ENCODE data around the gene FCSK. TPM values are rescaled to one million over a fixed set of nuclear protein-coding genes. Genes with fewer than 3 reads are reported as not detected.

FCSK gene
- total RNA-seq, 1 experiment from 2014 or later: 9.2 TPM

DNA sequence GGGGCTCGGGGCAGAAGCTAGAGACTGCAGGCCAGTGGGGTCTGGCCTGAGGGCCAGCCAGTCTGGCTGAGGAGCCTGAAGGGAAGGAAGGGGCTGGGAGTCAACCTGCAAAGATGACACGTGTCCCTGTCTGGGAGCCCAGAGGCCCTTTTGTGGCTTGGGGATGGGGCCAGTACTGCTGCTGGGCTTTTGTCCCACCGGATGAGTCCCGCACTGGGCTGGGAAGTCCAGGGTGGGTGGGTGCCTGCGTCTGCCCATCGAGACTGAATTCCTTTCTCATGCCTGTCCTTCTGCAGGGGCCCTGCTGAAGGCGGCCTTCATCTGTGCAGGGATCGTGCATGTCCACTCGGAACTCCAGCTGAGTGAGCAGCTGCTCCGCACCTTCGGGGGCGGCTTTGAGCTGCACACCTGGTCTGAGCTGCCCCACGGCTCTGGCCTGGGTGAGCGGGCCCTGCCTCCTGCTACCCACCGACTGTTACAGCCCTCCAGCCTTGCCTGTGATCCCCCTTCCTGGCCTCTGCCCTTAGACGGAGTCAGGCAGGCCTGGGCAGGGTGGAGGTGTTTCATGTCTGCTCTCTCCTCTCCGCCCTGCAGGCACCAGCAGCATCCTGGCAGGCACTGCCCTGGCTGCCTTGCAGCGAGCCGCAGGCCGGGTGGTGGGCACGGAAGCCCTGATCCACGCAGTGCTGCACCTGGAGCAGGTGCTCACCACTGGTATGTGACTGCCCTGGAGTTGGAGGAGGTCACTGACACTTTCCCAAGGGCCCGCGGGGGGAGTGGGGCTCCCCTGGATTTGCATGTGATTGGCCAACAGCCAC, 20.9 kb downstream of the FCSK start:
- DNase-seq (ENCODE audit: extremely low read depth, low read depth): no peak

DNA sequence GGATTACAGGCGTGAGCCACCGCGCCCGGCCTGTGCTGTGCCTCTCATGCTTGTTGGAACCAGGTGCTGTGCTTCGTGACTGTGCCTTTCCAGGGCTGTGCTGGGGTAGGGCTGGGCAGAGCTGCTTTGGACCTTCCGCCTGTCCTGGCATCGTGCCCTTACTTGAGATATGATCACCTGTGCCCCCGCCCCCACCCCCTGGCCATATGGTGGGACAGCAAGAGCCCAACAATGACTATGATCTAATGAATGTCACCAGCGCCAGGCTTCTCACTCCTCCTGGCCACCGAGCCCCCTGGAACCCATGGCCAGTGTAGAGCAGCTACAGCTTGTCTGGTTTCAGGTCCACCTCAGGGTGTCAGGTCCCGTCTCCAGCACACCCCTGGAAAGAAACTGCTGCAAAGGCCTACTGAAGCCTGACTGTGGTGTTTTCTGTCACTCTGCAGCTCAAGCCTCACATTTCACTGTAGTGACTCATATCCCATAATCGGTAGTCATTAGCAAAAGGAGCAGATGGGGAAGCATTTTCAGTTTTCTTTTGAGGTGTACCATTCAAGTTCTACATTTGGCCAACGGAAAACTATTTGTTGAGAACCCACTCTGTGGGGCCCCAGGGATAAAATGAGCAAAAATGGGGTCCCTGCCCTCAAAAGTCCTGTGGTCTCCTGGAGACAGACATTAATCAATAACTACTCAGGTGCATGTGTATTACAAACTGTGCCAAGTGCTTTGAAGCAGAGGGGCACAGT, 22.1 kb downstream of the FCSK start:
- no peak for DNase-seq (ENCODE audit: extremely low read depth, low read depth)

DNA sequence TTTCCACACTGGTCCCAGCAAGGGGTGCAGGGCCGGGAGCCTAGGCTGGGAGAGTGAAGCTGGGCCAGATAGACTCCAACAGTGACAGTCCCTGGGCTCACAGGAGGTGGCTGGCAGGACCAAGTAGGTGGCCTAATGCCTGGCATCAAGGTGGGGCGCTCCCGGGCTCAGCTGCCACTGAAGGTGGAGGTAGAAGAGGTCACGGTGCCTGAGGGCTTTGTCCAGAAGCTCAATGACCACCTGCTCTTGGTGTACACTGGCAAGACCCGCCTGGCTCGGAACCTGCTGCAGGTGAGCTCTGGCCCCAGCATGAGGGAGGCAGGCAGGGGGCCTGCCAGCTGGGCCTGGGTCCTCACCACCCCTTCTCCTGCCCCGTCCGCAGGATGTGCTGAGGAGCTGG, 23.8 kb downstream of the FCSK start:
- no peak for DNase-seq (ENCODE audit: extremely low read depth, low read depth)

DNA sequence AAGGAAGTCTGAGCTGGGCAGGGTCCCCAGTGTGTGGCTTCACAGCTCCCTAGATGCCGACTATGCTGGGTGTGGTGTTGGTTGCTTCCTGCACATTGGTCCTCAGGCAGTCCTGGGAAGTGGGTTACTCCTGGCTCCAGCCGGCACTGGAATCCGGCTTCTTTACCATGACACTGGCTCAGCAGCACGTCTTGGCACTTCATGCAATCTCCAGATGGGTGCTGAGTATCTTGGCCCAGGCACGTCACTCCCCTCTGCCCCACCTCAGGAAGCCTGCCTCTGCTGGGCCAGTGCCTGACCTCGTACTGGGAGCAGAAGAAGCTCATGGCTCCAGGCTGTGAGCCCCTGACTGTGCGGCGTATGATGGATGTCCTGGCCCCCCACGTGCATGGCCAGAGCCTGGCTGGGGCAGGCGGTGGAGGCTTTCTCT, 24.5 kb downstream of the FCSK start:
- DNase-seq (ENCODE audit: extremely low read depth, low read depth): no peak

DNA sequence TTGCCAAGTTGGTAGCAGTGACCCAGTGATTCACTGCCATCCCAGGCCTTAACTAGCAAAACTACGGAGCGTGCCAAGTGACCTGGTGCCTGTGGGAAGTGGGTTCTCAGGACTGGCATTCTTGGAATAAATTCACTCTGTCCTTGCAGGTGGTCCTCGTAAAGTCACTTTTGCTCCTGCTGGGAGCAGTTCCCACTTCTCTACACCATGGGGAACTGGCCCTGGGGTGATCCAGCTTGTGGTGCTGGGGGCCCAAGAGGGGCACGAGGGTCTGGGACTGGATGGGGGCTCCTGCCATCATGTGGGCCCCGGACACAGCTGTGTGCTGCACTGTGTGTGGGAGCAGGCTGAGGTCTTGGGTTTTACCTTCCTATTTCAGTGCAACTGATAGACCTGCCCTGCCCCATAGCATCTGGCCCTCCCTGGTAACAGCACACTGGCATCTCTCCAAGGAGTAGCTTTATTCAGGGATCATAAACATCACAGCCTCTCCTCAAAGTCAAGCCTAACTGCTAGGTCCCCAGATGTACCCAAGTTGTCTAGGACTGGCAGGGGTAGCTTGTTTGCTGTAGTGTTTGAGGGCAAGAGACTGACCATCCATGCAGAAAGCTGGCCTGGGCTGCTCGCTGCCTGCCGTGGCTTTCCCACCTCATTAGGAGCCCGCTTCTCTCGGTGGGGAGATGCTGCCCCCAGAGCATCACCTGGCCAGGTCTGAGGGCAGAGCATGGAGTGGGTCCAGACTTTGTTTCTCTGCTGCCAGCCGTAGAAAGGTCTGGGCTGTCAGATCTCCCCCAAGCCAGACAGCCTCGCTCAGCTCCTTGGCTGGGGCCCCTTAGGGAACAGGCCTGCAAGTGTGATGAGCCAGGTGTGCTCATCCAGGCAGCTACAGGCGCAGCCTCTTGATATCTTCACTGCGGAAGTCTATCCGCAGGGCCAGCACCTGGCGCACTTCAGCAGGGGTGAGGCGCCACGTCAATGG, 26.0 kb downstream of the FCSK start:
- no peak for DNase-seq (ENCODE audit: extremely low read depth, low read depth)

DNA sequence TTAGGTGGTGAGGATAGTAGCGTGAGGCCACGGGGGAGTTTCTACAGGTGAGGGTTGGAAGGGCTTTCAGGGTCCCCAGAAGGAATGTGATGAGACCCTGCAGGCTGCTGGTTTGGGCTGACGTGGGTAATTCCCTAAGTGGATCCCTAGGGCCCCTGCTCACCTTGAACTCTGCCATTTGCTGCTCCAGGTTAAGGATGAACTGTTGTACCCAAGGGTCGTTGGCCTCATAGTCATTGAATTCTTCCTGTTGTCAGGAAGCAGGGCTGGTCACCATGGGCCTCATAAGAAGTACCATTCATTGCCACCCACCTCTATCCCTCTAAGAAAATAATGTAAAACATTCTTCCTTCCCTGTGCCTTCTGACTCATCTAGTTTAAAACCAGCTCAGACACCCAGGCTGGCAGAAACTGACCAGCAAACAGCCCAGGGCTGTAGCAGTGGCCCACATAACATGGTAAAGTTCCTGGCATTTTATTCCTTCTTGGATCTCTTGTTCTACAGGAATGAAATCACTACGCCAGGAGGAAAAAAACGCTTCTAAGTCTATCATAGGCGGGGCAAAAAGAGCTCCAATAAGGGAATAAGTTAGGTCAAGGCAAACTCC, 27.6 kb downstream of the FCSK start:
- DNase-seq (ENCODE audit: extremely low read depth, low read depth): no peak

DNA sequence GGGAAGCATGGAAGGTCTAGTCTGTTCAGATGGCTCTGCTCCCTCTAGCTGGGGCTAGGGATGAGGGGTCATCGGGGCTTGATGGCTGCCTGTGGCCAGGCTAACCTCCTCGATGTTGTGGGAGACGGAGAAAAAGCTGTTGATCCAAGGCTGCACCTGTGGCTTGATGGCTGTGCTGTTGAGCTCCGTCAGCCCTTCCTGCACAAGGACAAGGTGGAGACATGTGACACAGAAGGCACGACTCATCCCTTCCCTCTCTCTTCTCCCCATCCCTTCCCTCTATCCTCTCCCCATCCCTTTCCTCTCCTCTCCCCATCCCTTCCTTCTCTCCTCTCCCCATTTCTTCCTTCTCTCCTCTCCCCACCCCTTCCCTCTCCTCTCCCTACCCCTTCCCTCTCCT, 28.2 kb downstream of the FCSK start:
- no peak for DNase-seq (ENCODE audit: extremely low read depth, low read depth)

DNA sequence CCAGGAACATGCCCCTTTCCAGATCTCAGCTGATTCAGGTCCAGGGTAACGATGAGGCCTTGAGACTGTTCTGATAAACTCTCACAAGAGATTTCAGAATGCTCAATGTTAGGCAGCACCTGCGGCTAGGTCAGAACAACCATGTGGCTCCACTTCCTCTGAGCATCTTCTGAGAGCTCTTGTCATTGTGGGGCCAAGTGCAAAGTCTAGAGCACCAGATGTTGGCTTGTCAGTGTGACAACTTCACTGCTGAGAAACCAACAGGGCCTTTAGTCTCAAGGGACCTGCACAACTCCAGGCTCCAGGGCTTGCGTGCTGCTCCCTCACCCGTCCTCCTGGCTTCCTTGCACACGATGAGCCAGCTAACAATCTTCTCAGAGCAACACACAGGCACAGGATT, 29.0 kb downstream of the FCSK start:
- DNase-seq (ENCODE audit: extremely low read depth, low read depth): no peak

DNA sequence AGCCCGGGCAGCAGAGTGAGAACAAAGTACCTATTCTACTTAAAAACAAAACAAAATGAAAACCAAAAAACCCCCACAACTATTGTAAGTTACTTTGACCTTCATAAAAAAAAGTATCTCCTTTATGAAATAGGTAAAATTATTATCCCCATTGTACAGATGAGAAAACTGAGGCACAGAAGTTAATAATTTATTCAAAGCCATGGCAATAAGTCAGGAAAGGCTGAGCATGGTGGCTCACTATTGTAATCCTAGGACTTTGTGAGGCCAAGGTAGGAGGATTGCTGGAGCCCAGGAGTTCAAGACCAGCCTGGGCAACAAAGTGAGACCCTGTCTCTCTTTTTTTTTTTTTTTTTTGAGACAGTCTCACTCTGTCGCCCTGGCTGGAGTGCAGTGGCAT, 30.5 kb downstream of the FCSK start:
- no peak for DNase-seq (ENCODE audit: extremely low read depth, low read depth)

DNA sequence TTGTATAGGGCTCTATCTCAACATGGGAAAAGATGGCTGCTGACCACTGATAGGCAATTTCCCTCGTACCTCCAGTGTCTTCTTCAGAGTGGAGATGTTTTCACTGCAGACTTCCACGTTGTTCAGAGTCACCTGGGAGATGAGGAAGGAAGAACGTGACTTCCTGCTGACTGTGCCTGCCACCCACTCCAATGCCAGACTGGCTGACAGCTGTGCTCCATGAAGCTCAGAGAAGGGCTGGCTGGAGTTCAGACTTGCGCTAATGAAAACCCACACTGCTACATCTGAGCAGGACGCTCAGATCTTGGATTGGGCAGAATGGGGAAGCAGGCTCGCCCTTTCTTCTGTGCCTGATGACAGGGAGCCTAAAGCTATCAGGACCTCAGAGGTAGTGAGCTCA, 35.9 kb downstream of the FCSK start:
- DNase-seq (ENCODE audit: extremely low read depth, low read depth): no peak

DNA sequence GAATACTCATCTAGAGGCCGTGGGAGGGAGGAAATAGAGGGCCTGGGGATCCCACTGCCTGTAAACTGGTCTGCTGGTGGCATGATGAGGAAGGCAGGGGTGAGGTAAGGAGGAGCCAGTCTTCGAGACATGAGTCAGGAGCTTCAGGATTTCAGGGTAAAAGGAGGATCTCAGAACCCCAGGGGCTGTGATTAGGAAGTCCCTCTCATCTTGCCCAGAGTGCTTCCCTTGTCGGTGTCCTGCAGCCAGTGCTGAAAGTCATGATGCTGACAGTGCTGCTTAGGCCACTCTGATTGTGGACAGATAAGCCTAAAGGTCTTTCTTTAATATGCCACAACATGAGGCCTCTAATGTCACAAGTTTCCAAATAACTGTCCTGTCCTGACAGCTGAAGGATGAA, 39.4 kb downstream of the FCSK start:
- DNase-seq (ENCODE audit: extremely low read depth, low read depth): no peak

DNA sequence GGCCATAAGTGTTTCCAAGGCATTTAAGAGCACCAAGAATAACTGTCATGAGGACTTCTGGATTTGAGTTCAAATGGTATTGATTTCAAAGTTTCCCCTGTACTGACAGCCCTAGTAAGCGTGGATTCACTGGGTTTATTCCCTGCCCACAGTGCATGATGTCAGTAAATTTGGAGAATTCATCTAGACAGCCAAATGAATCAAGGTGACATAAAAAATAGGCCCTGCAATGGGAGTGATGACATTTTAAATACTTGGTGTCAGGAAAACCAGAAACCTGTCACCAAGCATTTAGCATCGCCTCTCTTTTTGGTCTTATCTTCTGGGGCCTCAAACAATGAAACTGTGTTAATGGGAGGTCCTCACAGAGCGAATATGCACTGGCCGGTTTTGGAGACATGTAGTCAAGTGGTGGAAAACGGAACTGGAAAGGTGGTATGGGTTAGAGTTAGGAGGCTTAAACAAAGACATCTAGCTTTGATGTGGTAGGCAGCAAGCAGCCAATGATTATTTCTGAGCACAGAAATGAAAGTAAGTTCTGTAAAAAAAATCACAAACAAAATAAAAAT, 39.9 kb downstream of the FCSK start:
- DNase-seq (ENCODE audit: extremely low read depth, low read depth): no peak

DNA sequence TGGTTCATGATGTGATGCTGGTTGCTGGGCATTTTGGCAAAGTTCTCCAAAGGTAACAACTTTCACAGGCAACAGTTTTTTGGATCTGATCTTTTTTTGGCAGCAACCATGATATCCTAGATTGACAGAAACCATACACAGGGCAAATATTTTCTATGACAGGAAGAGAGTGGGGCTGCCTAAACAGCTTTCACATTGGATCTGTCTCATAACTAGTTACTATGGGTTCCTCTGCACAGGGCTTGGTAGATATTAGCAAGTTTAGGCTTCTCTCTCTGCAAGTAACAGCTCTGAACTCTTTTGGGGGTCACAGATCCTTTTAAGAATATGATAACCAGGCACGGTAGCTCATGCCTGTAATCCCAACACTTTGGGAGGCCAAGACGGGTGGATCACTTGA, 40.4 kb downstream of the FCSK start:
- DNase-seq (ENCODE audit: extremely low read depth, low read depth): no peak

DNA sequence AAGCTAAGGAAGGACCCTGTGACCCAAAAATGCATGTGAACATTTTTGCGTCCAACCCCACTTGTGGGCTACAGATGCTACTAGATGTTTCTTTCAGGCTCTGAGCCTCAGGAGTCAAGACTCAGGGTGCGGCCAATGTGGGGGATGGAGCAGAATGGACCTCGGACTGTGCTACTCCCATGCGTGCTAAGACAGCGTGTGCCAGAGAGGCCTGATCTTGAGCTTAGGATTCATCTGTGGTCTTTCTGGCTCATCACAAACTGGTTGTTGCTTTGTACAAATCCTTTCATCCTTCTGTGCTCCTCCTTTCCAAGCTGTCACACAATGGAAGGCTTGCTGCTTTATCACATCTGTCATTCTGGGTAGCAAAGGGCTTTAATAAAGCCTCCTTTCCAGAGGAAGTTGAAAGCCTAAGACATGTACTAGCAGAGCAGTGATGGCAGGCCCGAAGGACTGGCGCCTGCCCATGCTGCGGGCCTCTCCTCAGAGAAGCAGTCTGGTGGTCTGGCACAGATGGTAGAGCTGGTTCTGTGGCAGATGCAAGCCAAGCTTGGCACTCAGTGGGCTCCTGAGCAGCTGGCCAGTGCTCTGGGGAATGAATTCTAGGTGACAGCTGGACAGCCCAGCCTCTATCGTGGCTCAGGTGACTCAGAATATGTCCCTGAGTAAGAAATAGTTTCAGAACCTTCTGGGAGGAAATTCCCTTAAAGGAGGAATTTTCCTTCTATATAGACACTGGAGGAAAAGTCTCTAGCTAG, 41.2 kb downstream of the FCSK start:
- DNase-seq (ENCODE audit: extremely low read depth, low read depth): no peak

DNA sequence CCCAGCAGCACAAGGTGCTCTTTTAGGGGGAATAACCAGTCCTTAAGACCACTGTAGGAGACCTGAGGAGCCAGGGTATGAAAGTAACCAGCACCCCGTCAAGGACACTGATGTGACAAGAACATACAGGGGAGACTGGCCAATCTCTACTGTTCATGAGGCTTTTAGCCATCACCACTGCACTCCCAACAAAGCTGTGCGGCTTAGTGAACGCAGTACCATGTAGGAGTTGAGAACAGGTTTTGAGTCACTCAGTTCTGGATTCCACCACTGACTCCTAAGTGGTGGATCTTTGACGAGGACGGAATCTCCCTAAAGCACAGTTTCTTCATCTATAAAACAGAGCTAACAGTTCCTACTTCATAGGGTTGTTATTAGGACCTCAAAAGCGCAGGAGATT, 42.1 kb downstream of the FCSK start:
- DNase-seq (ENCODE audit: extremely low read depth, low read depth): no peak

DNA sequence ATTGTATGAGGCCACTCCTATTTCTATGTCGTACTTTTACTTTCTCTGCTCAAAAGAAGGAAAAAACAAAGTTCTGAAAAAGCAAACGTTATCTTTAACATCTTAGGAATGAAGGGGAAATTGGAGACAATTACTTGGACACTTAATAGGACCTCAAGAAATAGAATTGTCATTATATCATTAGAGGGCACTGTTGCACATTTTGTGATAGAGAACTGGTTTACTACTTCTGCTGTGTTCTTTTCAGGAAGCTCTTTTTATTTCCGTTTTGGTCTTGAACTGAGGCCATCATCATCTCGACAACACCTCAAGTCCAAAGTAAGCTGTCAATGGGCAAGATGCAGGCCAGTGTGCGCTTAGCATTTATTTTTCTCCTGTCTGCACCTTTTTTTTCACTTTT, 54.4 kb downstream of the FCSK start:
- DNase-seq (ENCODE audit: extremely low read depth, low read depth): no peak

DNA sequence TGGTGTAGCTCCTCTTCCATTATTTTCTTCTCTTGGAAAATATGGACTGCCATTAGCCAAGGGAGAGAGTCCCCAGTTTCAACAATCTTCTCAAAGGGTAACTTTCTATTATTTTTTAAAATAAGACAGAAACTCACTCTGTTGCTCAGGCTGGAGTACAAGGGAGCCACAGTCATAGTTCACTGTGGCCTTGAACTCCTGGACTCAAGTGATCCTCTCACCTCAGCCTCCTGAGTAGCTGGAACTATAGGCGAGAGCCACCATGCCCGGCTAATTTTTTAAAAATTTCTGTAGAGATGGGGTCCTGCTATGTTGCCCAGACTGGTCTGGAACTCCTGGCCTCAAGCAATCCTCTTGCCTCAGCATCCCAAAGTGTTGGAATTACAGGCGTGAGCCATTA, 55.8 kb downstream of the FCSK start:
- DNase-seq (ENCODE audit: extremely low read depth, low read depth): no peak

DNA sequence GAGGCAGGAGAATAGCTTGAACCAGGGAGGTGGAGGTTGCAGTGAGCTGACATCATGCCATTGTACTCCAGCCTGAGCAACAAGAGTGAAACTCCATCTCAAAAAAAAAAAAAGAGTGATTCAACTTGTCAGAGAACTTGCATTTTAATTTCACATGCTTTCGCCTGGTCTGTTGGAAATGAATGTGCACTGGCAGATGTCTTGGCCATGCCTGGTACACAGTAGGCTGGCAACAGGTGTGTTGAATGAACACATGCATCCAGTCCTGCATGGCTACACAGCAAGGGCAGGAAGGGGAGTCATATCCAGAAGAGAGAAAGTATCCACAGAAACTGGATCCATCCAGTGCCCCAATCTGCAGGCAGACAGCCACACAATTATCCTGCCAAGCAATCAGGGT, 57.4 kb downstream of the FCSK start:
- DNase-seq (ENCODE audit: extremely low read depth, low read depth): no peak

DNA sequence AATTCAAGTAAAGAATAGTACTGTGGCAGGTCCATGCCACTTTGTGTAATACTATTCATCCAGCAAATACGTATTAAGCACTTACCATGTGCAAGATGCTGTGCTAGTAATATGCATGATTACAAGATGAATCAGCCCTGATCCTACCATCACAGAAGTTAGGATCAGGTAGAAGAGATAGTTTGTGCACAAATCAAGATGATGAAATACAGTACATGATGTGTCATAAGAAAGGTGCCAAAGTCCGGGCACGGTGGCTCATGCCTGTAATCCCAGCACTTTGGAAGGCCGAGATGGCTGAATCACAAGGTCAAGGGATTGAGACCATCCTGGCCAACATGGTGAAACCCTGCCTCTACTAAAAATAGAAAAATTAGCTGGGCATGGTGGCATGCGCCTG, 58.1 kb downstream of the FCSK start:
- no peak for DNase-seq (ENCODE audit: extremely low read depth, low read depth)
